ENCODE data around the gene NSD2. TPM values are rescaled to one million over a fixed set of nuclear protein-coding genes. Genes with fewer than 3 reads are reported as not detected.

NSD2 gene
- polyA plus RNA-seq, 1 donor (not counting 4 experiments of a cell fraction or from before 2014, with no cell fraction given): 22.6 TPM

DNA sequence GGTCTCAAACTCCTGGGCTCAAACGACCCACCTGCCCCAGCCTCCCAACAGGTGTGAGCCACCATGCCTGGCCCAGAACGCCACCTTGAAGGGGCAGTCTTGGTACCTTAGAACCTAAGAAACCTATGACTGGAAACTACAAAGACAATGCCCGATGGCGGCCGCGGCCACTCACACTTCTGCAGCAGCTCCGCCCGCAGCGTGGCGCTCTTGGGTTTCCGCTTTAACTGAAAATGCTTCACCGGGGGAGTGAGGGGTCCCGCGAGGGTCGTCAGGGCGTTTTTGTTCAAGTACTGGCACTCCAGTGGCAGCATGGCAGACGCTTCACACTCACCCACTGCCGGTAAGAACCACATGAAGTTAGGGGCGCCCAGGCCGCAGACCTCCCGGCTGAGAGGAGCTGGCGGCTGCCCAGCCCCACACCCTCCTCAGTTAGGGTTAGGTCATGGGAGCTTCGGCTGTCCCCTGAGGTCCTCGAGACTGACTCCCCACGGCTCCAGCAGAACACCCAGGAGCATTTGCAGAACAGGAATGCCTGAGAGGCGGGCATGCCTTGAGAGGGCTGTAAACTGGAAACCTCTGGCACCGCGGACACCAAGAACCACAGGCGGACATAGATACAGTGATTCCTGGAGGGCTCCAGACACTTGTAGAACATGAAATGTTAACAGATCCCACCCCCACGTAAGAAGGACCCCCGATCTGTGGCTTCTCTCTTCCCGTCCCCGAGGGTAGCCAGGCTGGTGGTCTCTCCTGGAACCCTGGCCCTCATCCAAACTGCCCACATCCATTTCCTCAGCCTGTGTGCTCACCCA is 118.5 kb downstream of the NSD2 start:
- H3K9me3 ChIP-seq (ENCODE audit: control insufficient read depth, low read depth, low read length): no peaks in the 10 kb centered on the region
- H3K4me2 ChIP-seq (ENCODE audit: control insufficient read depth, extremely low read depth, insufficient read depth, low read depth, low read length): no peak overlapping the region
- H3K27me3 ChIP-seq (ENCODE audit: control insufficient read depth, extremely low read depth, insufficient read depth, low read length): no peaks in the 10 kb centered on the region
- H3K4me1 ChIP-seq (ENCODE audit: control insufficient read depth, extremely low read depth, insufficient read depth, low read length): no peaks in the 10 kb centered on the region
- H4K20me1 ChIP-seq (ENCODE audit: control insufficient read depth, extremely low read depth, insufficient read depth, low read length): no peaks in the 10 kb centered on the region
- FAIRE-seq: no peak
- H3K79me2 ChIP-seq (ENCODE audit: control insufficient read depth, insufficient read depth, low read length): peaks cover 30% of the 10 kb centered on the region
- no peak overlapping the region for H3K9ac ChIP-seq (ENCODE audit: control insufficient read depth, extremely low read depth, insufficient read depth, low read length)
- H3K36me3 ChIP-seq (ENCODE audit: control insufficient read depth in 2 of 2, extremely low read depth in 1 of 2, insufficient read depth in 2 of 2, low read length in 2 of 2): peaks cover 12 to 18% of the 10 kb centered on the region in 2 experiments
- H3K9me1 ChIP-seq (ENCODE audit: control insufficient read depth, extremely low read depth, insufficient read depth, low read length): no peaks in the 10 kb centered on the region
- TF ChIP-seq, protein P1, sequence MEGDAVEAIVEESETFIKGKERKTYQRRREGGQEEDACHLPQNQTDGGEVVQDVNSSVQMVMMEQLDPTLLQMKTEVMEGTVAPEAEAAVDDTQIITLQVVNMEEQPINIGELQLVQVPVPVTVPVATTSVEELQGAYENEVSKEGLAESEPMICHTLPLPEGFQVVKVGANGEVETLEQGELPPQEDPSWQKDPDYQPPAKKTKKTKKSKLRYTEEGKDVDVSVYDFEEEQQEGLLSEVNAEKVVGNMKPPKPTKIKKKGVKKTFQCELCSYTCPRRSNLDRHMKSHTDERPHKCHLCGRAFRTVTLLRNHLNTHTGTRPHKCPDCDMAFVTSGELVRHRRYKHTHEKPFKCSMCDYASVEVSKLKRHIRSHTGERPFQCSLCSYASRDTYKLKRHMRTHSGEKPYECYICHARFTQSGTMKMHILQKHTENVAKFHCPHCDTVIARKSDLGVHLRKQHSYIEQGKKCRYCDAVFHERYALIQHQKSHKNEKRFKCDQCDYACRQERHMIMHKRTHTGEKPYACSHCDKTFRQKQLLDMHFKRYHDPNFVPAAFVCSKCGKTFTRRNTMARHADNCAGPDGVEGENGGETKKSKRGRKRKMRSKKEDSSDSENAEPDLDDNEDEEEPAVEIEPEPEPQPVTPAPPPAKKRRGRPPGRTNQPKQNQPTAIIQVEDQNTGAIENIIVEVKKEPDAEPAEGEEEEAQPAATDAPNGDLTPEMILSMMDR (optimal IDR thresholded peaks at IDR 0.05 in 1 of 3, IDR thresholded peaks at IDR 0.05 in 1 of 3, conservative IDR thresholded peaks at IDR 0.05 in 1 of 3; ENCODE audit: extremely low read depth in 1 of 3, insufficient read depth in 2 of 3, low read length in 3 of 3): no peak
- TF ChIP-seq EZH2 (IDR thresholded peaks at IDR 0.05; ENCODE audit: low read length): no peak
- H3K27ac ChIP-seq (ENCODE audit: control insufficient read depth, insufficient read depth, low read length): no peak overlapping the region
- DNase-seq (ENCODE audit: low read depth, low spot score): no peak
- dilution Hi-C loops (cut with MboI; ENCODE audit: extremely low pct_ligation_motif_present, low sequenced_read_pairs): no loop called here
- H3K4me3 ChIP-seq (ENCODE audit: control insufficient read depth in 2 of 3, extremely low read depth in 1 of 3, insufficient read depth in 2 of 3, low read depth in 1 of 3, low read length in 3 of 3): no peak overlapping the region
- H2AFZ ChIP-seq (ENCODE audit: control insufficient read depth, low read length): no peak overlapping the region

DNA sequence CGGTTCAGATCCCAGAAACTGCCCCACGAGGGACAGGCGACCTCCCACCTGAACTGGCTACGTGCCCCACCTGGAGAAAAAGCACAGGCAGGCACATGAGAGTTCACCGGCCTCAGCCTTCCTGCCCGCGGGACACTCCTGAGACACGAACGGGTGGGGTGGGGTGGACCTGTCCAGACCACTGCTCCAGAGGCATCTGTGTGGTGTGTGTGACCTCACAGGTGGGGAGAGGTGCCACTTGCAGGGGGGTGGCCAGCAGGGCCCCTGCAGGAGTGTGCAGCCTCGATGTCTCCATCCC is 119.1 kb downstream of the NSD2 start:
- H4K20me1 ChIP-seq (ENCODE audit: control insufficient read depth, extremely low read depth, insufficient read depth, low read length): no peaks in the 10 kb centered on the region
- no peak overlapping the region for H3K27ac ChIP-seq (ENCODE audit: control insufficient read depth, insufficient read depth, low read length)
- no peak overlapping the region for H2AFZ ChIP-seq (ENCODE audit: control insufficient read depth, low read length)
- DNase-seq (ENCODE audit: low read depth, low spot score) (no peak), FAIRE-seq (no peak)
- H3K36me3 ChIP-seq (ENCODE audit: control insufficient read depth in 2 of 2, extremely low read depth in 1 of 2, insufficient read depth in 2 of 2, low read length in 2 of 2): peaks cover 12 to 15% of the 10 kb centered on the region in 2 experiments
- H3K4me3 ChIP-seq (ENCODE audit: control insufficient read depth in 2 of 3, extremely low read depth in 1 of 3, insufficient read depth in 2 of 3, low read depth in 1 of 3, low read length in 3 of 3): no peak overlapping the region
- no peak overlapping the region for H3K9ac ChIP-seq (ENCODE audit: control insufficient read depth, extremely low read depth, insufficient read depth, low read length)
- dilution Hi-C loops (cut with MboI; ENCODE audit: extremely low pct_ligation_motif_present, low sequenced_read_pairs): no loop called here
- no peaks in the 10 kb centered on the region for H3K27me3 ChIP-seq (ENCODE audit: control insufficient read depth, extremely low read depth, insufficient read depth, low read length)
- H3K9me1 ChIP-seq (ENCODE audit: control insufficient read depth, extremely low read depth, insufficient read depth, low read length): no peaks in the 10 kb centered on the region
- no peaks in the 10 kb centered on the region for H3K4me1 ChIP-seq (ENCODE audit: control insufficient read depth, extremely low read depth, insufficient read depth, low read length)
- peaks cover 34% of the 10 kb centered on the region for H3K79me2 ChIP-seq (ENCODE audit: control insufficient read depth, insufficient read depth, low read length)
- H3K4me2 ChIP-seq (ENCODE audit: control insufficient read depth, extremely low read depth, insufficient read depth, low read depth, low read length): no peak overlapping the region
- TF ChIP-seq EZH2 (IDR thresholded peaks at IDR 0.05; ENCODE audit: low read length): no peak
- TF ChIP-seq, protein P1 (optimal IDR thresholded peaks at IDR 0.05 in 1 of 3, IDR thresholded peaks at IDR 0.05 in 1 of 3, conservative IDR thresholded peaks at IDR 0.05 in 1 of 3; ENCODE audit: extremely low read depth in 1 of 3, insufficient read depth in 2 of 3, low read length in 3 of 3): no peak
- no peaks in the 10 kb centered on the region for H3K9me3 ChIP-seq (ENCODE audit: control insufficient read depth, low read depth, low read length)
